HEK293 (cell line): ENCODE measurements around the gene RPL15.
A peak's percentile ranks its signal among the peaks of the same experiment; 100 is the strongest.

Experiments used
- CTCF ChIA-PET: fragments of 350-600 bp; formaldehyde crosslinking; extraction: SDS; loops from one replicate; lab custom pipeline; 2021; ENCODE audit warnings: antibody characterized with exemption; lab: Yijun Ruan, JAX
- POLR2A ChIA-PET: fragments of 300-600 bp; formaldehyde crosslinking; extraction: SDS; loops from one replicate; lab custom pipeline; 2020; ENCODE audit warnings: antibody characterized with exemption, inconsistent platforms; lab: Yijun Ruan, JAX
- H3K27ac ChIP-seq: fragments of 200-500 bp; sonication (Bioruptor generic); 2 replicates; pipeline ENCODE4 v1.5.1; 2014; ENCODE audit warnings: low read depth, low read length, control low read depth, inconsistent platforms; ENCODE audit errors: extremely low read depth
- H3K36me3 ChIP-seq, 2 experiments: fragments of 200-500 bp in 1 of 2; sonication (Bioruptor generic) in 1 of 2; 1 replicate in 1 of 2; 2 replicates in 1 of 2; pipeline ENCODE4 v1.5.1; 2014 to 2017; ENCODE audit warnings: inconsistent platforms in 2 of 2, low read length in 2 of 2; ENCODE audit not compliant: control insufficient read depth in 2 of 2, insufficient read depth in 1 of 2
- H3K4me1 ChIP-seq: fragments of 200-500 bp; sonication (Bioruptor generic); 2 replicates; pipeline ENCODE4 v1.5.1; 2014; ENCODE audit warnings: mild to moderate bottlenecking, low read length, inconsistent platforms; ENCODE audit not compliant: control insufficient read depth, insufficient read depth
- H3K4me3 ChIP-seq: 2 replicates; pipeline ENCODE4 v1.5.1; 2011; ENCODE audit warnings: low read depth, mild to moderate bottlenecking, control low read depth, low read length, moderate library complexity
- H3K9me3 ChIP-seq: fragments of 200-500 bp; sonication (Bioruptor generic); 2 replicates; pipeline ENCODE4 v1.5.1; 2014; ENCODE audit warnings: low read depth, low read length, inconsistent platforms; ENCODE audit not compliant: control insufficient read depth, insufficient read depth
- GLI2 ChIP-seq: fragments of 450-650 bp; formaldehyde crosslinking; IDR thresholded peaks from 2 replicates; pipeline ENCODE4; 2017; ENCODE audit warnings: missing biosample characterization, missing genetic modification characterization, low read depth, borderline replicate concordance
- KLF10 ChIP-seq: fragments of 450-650 bp; IDR thresholded peaks from 2 replicates; pipeline ENCODE4 v1.5.1; 2018; ENCODE audit warnings: missing biosample characterization, mild to moderate bottlenecking, missing genetic modification characterization
- YY1 ChIP-seq: fragments of 450-650 bp; formaldehyde crosslinking; IDR thresholded peaks from 2 replicates; pipeline ENCODE4 v1.5.1; 2018; ENCODE audit warnings: missing biosample characterization, missing genetic modification characterization
- ZBTB17 ChIP-seq: fragments of 450-650 bp; formaldehyde crosslinking; IDR thresholded peaks from 2 replicates; pipeline ENCODE4 v1.5.1; 2016; ENCODE audit warnings: missing biosample characterization, missing genetic modification characterization
- ZEB2 ChIP-seq: fragments of 450-650 bp; formaldehyde crosslinking; IDR thresholded peaks from 2 replicates; pipeline ENCODE4 v1.5.1; 2016; ENCODE audit warnings: missing biosample characterization, missing genetic modification characterization
- ZNF140 ChIP-seq: fragments of 450-650 bp; formaldehyde crosslinking; IDR thresholded peaks from 2 replicates; pipeline ENCODE4 v1.5.1; 2016; ENCODE audit warnings: missing biosample characterization, missing genetic modification characterization
- ZNF23 ChIP-seq: fragments of 450-650 bp; formaldehyde crosslinking; IDR thresholded peaks from 2 replicates; pipeline ENCODE4 v1.5.1; 2016; ENCODE audit warnings: missing biosample characterization, missing genetic modification characterization, borderline replicate concordance
- ZNF266 ChIP-seq: fragments of 450-650 bp; formaldehyde crosslinking; IDR thresholded peaks from 2 replicates; pipeline ENCODE4 v1.5.1; 2016; ENCODE audit warnings: missing biosample characterization, missing genetic modification characterization, low read depth
- ZNF394 ChIP-seq: fragments of 450-650 bp; formaldehyde crosslinking; IDR thresholded peaks from 2 replicates; pipeline ENCODE4 v1.5.1; 2016; ENCODE audit warnings: missing biosample characterization, missing genetic modification characterization, mild to moderate bottlenecking, moderate library complexity, borderline replicate concordance
- ZNF416 ChIP-seq: fragments of 450-650 bp; formaldehyde crosslinking; IDR thresholded peaks from 2 replicates; pipeline ENCODE4 v1.5.1; 2016; ENCODE audit warnings: missing biosample characterization, missing genetic modification characterization
- ZNF433 ChIP-seq: fragments of 450-650 bp; formaldehyde crosslinking; IDR thresholded peaks from 2 replicates; pipeline ENCODE4 v1.5.1; 2016; ENCODE audit warnings: missing biosample characterization, missing genetic modification characterization, low read depth
- ZNF514 ChIP-seq: fragments of 450-650 bp; formaldehyde crosslinking; IDR thresholded peaks from 2 replicates; pipeline ENCODE4 v1.5.1; 2016; ENCODE audit warnings: missing biosample characterization, missing genetic modification characterization
- ZNF544 ChIP-seq: fragments of 450-650 bp; formaldehyde crosslinking; IDR thresholded peaks from 2 replicates; pipeline ENCODE4 v1.5.0; 2017; ENCODE audit warnings: missing biosample characterization, missing genetic modification characterization
- ZNF621 ChIP-seq: fragments of 450-650 bp; formaldehyde crosslinking; IDR thresholded peaks from 2 replicates; pipeline ENCODE4 v1.5.1; 2017; ENCODE audit warnings: missing biosample characterization, missing genetic modification characterization
- ZNF623 ChIP-seq: fragments of 450-650 bp; formaldehyde crosslinking; IDR thresholded peaks from 2 replicates; pipeline ENCODE4 v1.5.1; 2016; ENCODE audit warnings: missing biosample characterization, missing genetic modification characterization
- ZNF660 ChIP-seq: fragments of 450-650 bp; IDR thresholded peaks from 2 replicates; pipeline ENCODE4 v1.5.1; 2018; ENCODE audit warnings: missing biosample characterization, mild to moderate bottlenecking, missing genetic modification characterization
- ZNF776 ChIP-seq: fragments of 450-650 bp; formaldehyde crosslinking; IDR thresholded peaks from 2 replicates; pipeline ENCODE4 v1.5.0; 2017; ENCODE audit warnings: missing biosample characterization, missing genetic modification characterization, borderline replicate concordance
- ZNF777 ChIP-seq: fragments of 450-650 bp; formaldehyde crosslinking; IDR thresholded peaks from 2 replicates; pipeline ENCODE4 v1.5.1; 2017; ENCODE audit warnings: missing biosample characterization, missing genetic modification characterization, borderline replicate concordance
- TF ChIP-seq, protein P1 (sequence below): fragments of 450-650 bp; formaldehyde crosslinking; IDR thresholded peaks from 2 replicates; pipeline ENCODE4 v1.5.1; 2016; ENCODE audit warnings: missing biosample characterization, missing genetic modification characterization, borderline replicate concordance
- TF ChIP-seq, protein P2 (sequence below): fragments of 450-650 bp; formaldehyde crosslinking; IDR thresholded peaks from 2 replicates; pipeline ENCODE4 v1.5.1; 2016; ENCODE audit warnings: missing biosample characterization, missing genetic modification characterization
- TF ChIP-seq, protein P3 (sequence below): fragments of 450-650 bp; formaldehyde crosslinking; IDR thresholded peaks from 2 replicates; pipeline ENCODE4 v1.5.1; 2016; ENCODE audit warnings: missing biosample characterization, missing genetic modification characterization
- TF ChIP-seq, protein P4 (sequence below): fragments of 450-650 bp; formaldehyde crosslinking; IDR thresholded peaks from 2 replicates; pipeline ENCODE4 v1.5.1; 2017; ENCODE audit warnings: missing biosample characterization, mild to moderate bottlenecking, missing genetic modification characterization, moderate library complexity
- TF ChIP-seq, protein P5 (sequence below): fragments of 450-650 bp; formaldehyde crosslinking; IDR thresholded peaks from 2 replicates; pipeline ENCODE4 v1.5.1; 2016; ENCODE audit warnings: missing biosample characterization, missing genetic modification characterization

The RPL15 gene

DNA sequence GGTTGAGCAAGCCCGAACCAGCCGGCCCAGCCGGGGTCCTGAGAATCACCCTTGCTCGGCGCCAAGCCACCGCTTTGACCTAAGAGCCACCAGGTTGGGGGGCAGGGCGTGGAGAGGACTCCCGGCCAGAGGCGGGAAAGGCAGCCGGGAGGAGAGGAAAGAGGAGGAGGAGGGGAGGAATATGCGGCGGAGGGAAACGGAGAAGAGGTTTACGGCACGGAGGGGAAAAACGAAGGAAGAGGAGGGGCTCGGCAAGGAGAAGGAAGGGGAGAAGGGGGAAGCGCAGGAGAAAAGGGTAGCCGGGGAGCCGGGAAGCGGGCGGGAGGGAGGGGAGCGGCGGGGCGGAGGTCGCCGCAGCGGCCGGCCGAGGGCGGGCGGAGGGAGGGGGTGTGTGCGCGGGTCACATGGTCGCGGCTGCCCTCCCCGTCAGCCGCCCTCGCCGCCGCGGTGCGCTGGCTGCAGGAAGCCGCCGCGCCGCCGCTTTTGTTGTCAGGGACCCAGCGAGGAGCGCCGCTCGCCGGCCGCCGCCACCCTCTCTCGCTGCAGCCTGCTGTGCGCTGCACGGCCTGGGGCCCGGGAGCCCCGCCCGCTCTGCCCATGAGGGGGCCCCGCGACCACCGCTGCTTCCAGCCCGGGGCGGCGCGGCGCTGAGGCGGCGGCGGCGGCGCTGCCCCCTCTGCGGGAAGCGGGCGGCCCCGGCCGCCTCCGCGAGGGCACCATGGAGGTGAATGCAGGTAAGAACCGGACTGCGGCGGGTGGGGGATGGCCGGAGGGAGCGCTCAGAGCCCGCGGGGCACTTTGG is 28.1 kb downstream of the RPL15 start, which contains the start of gene NR1D2:
TSS of gene NR1D2 (plus strand) at position 426 of the 802 bp plus-strand sequence. CDS start at position 719, 293 bp downstream.
- Histone ChIP-seq H3K36me3 (no peaks in the 10 kb centered on the region), H3K4me1 (peaks cover 2% of the 10 kb centered on the region; the same call in 1 of the 2 replicates), H3K4me3 (peak within 1 kb of the TSS; percentile 80), H3K9me3 (no peaks in the 10 kb centered on the region), H3K27ac (peak within 1 kb of the TSS; percentile 93)
- CTCF ChIA-PET, result interaction anchor here (0.5 kb wide), 1 partner anchor 29 kb away, joined by 4 read pairs; no protein-coding TSS in a partner anchor
- POLR2A ChIA-PET, result interaction anchor here (0.7 to 1.4 kb wide), 3 partner anchors 28 to 68 kb away, joined by 4 to 8 read pairs (median 6); partner anchors contain the start of genes NKIRAS1 and RPL15
- peak; percentile 88 for TF ChIP-seq KLF10 (tag by site-specific recombination)
- TF ChIP-seq, protein P1, sequence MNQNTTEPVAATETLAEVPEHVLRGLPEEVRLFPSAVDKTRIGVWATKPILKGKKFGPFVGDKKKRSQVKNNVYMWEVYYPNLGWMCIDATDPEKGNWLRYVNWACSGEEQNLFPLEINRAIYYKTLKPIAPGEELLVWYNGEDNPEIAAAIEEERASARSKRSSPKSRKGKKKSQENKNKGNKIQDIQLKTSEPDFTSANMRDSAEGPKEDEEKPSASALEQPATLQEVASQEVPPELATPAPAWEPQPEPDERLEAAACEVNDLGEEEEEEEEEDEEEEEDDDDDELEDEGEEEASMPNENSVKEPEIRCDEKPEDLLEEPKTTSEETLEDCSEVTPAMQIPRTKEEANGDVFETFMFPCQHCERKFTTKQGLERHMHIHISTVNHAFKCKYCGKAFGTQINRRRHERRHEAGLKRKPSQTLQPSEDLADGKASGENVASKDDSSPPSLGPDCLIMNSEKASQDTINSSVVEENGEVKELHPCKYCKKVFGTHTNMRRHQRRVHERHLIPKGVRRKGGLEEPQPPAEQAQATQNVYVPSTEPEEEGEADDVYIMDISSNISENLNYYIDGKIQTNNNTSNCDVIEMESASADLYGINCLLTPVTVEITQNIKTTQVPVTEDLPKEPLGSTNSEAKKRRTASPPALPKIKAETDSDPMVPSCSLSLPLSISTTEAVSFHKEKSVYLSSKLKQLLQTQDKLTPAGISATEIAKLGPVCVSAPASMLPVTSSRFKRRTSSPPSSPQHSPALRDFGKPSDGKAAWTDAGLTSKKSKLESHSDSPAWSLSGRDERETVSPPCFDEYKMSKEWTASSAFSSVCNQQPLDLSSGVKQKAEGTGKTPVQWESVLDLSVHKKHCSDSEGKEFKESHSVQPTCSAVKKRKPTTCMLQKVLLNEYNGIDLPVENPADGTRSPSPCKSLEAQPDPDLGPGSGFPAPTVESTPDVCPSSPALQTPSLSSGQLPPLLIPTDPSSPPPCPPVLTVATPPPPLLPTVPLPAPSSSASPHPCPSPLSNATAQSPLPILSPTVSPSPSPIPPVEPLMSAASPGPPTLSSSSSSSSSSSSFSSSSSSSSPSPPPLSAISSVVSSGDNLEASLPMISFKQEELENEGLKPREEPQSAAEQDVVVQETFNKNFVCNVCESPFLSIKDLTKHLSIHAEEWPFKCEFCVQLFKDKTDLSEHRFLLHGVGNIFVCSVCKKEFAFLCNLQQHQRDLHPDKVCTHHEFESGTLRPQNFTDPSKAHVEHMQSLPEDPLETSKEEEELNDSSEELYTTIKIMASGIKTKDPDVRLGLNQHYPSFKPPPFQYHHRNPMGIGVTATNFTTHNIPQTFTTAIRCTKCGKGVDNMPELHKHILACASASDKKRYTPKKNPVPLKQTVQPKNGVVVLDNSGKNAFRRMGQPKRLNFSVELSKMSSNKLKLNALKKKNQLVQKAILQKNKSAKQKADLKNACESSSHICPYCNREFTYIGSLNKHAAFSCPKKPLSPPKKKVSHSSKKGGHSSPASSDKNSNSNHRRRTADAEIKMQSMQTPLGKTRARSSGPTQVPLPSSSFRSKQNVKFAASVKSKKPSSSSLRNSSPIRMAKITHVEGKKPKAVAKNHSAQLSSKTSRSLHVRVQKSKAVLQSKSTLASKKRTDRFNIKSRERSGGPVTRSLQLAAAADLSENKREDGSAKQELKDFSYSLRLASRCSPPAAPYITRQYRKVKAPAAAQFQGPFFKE (tag by site-specific recombination), result no peak
- no peak for TF ChIP-seq ZNF416 (tag by site-specific recombination)
- TF ChIP-seq, protein P2, sequence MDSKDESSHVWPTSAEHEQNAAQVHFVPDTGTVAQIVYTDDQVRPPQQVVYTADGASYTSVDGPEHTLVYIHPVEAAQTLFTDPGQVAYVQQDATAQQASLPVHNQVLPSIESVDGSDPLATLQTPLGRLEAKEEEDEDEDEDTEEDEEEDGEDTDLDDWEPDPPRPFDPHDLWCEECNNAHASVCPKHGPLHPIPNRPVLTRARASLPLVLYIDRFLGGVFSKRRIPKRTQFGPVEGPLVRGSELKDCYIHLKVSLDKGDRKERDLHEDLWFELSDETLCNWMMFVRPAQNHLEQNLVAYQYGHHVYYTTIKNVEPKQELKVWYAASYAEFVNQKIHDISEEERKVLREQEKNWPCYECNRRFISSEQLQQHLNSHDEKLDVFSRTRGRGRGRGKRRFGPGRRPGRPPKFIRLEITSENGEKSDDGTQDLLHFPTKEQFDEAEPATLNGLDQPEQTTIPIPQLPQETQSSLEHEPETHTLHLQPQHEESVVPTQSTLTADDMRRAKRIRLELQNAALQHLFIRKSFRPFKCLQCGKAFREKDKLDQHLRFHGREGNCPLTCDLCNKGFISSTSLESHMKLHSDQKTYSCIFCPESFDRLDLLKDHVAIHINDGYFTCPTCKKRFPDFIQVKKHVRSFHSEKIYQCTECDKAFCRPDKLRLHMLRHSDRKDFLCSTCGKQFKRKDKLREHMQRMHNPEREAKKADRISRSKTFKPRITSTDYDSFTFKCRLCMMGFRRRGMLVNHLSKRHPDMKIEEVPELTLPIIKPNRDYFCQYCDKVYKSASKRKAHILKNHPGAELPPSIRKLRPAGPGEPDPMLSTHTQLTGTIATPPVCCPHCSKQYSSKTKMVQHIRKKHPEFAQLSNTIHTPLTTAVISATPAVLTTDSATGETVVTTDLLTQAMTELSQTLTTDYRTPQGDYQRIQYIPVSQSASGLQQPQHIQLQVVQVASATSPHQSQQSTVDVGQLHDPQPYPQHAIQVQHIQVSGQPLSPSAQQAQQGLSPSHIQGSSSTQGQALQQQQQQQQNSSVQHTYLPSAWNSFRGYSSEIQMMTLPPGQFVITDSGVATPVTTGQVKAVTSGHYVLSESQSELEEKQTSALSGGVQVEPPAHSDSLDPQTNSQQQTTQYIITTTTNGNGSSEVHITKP, result peak; percentile 62
- no peak; the same call in 1 of the 2 replicates for TF ChIP-seq ZNF394
- TF ChIP-seq ZNF433 (tag by site-specific recombination), result no peak
- no peak for TF ChIP-seq ZNF514 (tag by site-specific recombination)
- TF ChIP-seq, protein P3, sequence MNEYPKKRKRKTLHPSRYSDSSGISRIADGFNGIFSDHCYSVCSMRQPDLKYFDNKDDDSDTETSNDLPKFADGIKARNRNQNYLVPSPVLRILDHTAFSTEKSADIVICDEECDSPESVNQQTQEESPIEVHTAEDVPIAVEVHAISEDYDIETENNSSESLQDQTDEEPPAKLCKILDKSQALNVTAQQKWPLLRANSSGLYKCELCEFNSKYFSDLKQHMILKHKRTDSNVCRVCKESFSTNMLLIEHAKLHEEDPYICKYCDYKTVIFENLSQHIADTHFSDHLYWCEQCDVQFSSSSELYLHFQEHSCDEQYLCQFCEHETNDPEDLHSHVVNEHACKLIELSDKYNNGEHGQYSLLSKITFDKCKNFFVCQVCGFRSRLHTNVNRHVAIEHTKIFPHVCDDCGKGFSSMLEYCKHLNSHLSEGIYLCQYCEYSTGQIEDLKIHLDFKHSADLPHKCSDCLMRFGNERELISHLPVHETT (tag by site-specific recombination), result no peak
- TF ChIP-seq ZBTB17 (tag by site-specific recombination), result no peak
- TF ChIP-seq GLI2 (tag by site-specific recombination), result no peak
- TF ChIP-seq ZNF621, result no peak
- no peak for TF ChIP-seq ZNF23 (tag by site-specific recombination)
- TF ChIP-seq, protein P4, sequence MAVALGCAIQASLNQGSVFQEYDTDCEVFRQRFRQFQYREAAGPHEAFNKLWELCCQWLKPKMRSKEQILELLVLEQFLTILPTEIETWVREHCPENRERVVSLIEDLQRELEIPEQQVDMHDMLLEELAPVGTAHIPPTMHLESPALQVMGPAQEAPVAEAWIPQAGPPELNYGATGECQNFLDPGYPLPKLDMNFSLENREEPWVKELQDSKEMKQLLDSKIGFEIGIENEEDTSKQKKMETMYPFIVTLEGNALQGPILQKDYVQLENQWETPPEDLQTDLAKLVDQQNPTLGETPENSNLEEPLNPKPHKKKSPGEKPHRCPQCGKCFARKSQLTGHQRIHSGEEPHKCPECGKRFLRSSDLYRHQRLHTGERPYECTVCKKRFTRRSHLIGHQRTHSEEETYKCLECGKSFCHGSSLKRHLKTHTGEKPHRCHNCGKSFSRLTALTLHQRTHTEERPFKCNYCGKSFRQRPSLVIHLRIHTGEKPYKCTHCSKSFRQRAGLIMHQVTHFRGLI, result no peak
- no peak for TF ChIP-seq ZNF777 (tag by site-specific recombination)
- TF ChIP-seq ZNF140 (tag by site-specific recombination), result no peak
- TF ChIP-seq ZNF266 (tag by site-specific recombination), result no peak
- TF ChIP-seq ZEB2, result peak; percentile 70
- TF ChIP-seq ZNF660, result 0 out of 2 replicates have a peak, but pooled peaks have one; percentile 26
- TF ChIP-seq ZNF623 (tag by site-specific recombination), result no peak
- no peak for TF ChIP-seq ZNF776 (tag by site-specific recombination)
- no peak for TF ChIP-seq ZNF544 (tag by site-specific recombination)
- TF ChIP-seq YY1 (tag by site-specific recombination), result no peak; the same call in 1 of the 2 replicates
- TF ChIP-seq, protein P5, sequence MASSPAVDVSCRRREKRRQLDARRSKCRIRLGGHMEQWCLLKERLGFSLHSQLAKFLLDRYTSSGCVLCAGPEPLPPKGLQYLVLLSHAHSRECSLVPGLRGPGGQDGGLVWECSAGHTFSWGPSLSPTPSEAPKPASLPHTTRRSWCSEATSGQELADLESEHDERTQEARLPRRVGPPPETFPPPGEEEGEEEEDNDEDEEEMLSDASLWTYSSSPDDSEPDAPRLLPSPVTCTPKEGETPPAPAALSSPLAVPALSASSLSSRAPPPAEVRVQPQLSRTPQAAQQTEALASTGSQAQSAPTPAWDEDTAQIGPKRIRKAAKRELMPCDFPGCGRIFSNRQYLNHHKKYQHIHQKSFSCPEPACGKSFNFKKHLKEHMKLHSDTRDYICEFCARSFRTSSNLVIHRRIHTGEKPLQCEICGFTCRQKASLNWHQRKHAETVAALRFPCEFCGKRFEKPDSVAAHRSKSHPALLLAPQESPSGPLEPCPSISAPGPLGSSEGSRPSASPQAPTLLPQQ (tag by site-specific recombination), result 0 out of 2 replicates have a peak, but pooled peaks have one; percentile 44
